Activated CD8-positive, alpha-beta memory T cell treated with anti-CD3 and anti-CD28 coated beads for 4 hours (primary cell): ENCODE data around the gene UGT3A1.
"Not testable (repeated sequence)": the region's sequence is repeated elsewhere in the genome, so short reads cannot be mapped to it uniquely, and the experiment has no call there.

Experiments used
- DNase-seq, 2 donors: peaks; one replicate each; pipeline ENCODE4 v3.0.0-alpha.2; 2020; ENCODE audit warnings: low read depth in 2 of 2

The UGT3A1 gene

DNA sequence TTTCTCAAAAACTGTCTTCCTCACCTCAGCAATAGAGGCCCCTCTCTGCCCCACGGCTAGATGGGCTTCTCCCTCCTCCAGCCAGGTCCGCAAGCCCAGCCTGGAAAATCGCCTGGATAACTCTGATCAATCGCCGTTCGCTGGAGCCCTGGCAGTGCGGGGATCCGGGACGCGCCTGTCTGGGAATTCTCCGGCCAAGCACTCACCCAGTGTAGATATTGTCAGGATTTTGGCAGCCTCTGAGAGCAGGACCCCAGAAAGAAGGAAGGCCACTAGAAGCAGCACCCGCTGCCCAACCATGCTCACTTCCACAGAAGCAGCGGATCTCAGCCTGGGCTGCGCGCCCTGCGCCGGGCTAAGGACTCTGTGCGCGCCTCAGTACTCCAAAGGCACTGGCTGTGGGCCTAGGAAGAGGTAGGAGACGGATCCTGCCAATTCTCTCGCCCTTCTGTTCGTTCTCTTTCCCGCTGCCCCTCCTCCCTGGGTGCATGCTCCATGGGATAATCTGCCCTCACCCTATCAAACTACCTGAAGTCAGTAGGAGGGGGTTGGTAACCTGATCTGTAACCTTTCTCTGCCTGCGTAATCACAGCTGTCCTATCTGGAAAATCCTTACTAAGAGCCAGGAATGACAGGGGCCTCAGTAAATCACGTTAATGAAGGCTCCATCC is at the start of gene UGT3A1:
TSS of gene UGT3A1 (minus strand) at position 450 of the 671 bp plus-strand sequence. CDS start at position 300, 150 bp downstream.
- no peak for DNase-seq

- DNase-seq, result no peak
Observed at GRCh38 chr5:36035696-36036095, 44.5 kb upstream of the UGT3A1 start.

- DNase-seq, result not testable (repeated sequence)
Observed at GRCh38 chr5:36034536-36035134, 43.4 kb upstream of the UGT3A1 start.

DNA sequence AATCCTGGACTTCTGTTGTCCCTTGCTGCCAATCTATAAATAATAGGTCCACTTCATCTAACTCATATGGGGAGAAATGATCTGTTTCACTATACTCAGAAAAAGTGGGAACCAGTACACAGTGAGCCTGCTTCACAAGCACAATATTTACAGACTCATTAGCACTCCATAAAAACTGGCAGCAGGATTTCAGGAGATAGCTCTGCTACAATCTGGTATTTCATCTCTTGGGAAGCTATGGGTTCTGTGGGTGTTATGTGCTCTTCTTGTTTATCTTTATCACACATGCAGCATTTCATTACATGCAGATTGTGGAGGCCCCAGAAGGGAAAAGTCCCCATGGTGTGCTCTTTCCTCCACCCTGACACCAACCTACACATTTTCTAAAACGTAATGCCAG is 42.3 kb upstream of the UGT3A1 start:
- DNase-seq, result no peak

DNA sequence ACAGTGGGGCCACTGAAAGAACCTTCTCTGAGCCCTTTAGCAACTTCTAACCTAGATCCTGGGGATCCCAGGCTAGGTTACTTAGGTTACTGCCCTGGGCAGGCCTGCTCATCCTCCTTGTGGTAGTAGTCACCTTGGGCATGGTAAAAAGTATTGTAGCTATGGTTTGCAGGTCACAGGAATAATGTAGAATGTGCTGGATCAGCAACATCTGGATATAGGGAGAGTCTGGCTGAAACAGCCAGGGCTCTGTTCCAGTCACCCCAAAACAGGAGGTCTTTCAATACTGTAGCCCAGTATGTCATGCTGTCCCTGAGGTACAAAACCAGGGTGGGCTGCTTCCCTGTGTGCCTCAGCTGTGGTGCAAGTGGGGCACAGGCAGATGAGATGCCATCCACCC is 41.9 kb upstream of the UGT3A1 start:
- no peak for DNase-seq

GRCh38 chr5:36031223-36031622 is 40.0 kb upstream of the UGT3A1 start:
- no peak for DNase-seq

- DNase-seq, result no peak
Observed at GRCh38 chr5:36029914-36030313, 38.7 kb upstream of the UGT3A1 start.

GRCh38 chr5:36028816-36029465 is 37.8 kb upstream of the UGT3A1 start:
- DNase-seq, result no peak

DNA sequence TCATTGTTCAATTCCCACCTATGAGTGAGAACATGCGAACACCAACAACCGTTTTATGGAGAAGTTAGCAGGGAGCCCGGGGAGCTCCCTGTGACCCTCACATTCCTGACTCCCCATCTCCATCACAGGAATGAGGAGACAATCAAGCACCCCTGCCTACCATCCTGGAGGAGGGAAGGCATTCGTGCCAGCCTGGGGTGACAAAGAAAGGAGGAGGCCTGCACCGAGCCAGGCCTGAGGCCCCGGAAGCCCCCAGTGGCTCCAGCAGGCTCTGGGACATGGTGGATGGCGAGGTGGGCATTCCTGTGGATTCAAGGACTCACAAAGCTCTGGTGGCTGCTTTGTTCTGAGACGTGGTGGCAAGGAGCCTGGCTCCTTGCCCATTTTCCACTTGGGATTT is 36.5 kb upstream of the UGT3A1 start:
- no peak for DNase-seq

GRCh38 chr5:36026706-36027465 is 35.7 kb upstream of the UGT3A1 start:
- no peak for DNase-seq

DNA sequence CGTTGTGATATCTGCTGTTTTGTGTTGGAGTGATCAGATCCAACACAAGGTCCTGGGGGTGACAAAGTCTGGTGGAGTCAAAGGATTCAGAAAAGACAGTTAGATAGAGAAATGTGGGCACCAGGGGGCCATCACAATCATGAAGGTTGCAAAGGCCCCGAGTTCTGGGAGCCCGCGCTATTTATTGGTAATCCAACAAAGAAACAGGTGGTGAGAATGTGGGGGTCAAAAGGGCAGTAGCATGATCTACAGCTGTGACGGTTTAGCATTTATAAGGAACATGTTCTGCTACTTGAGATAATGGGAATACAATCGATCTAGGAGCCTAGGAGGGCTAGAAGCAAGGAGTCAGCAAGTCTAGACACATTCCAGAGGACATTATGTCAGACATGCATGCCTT is 31.1 kb upstream of the UGT3A1 start:
- DNase-seq, result not testable (repeated sequence)

GRCh38 chr5:36019584-36019983 is 28.4 kb upstream of the UGT3A1 start:
- not testable (repeated sequence) for DNase-seq

- no peak for DNase-seq
Observed at GRCh38 chr5:36017622-36018021, 26.4 kb upstream of the UGT3A1 start.

- no peak for DNase-seq
Observed at GRCh38 chr5:36017004-36017403, 25.8 kb upstream of the UGT3A1 start.

DNA sequence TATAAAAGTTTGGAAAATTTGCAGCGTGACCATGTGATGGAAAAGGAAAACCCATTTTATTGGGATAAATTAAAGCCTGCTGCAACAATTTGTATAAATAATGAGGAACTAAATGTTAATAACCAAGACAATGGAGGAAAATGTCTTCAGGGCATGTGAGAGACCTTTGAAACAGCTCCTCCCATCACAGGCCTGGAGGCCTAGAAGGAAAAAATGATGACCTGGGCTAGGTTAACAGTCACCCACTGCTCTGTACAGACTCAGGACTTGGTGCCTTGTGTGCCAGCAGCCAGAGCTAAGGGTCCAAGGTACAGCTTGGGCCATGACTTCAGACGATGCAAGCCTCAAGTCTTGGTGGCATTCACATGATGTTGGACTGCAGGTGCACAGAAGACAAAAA is 22.0 kb upstream of the UGT3A1 start:
- no peak for DNase-seq

- DNase-seq, result no peak
Observed at GRCh38 chr5:36009698-36010097, 18.5 kb upstream of the UGT3A1 start.

DNA sequence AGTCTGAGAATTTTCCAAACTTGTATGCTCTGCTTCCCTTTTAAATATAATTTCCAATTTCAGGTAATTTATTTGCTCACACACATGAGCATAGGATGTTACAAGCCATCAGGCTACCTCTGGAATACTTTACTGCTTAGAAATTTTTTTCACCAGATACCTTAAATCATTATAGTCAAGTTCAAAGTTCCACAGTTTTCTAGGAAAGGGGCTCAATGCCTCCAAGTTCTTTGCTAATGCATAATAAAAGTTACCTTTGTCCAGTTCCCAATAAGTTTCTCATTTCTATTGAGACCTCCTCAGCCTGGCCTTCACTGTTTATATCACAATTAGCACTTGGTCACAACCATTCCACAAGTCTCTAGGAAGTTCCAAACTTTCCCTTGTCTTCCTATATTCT is 16.2 kb upstream of the UGT3A1 start:
- DNase-seq, result no peak

GRCh38 chr5:36006163-36006562 is 15.0 kb upstream of the UGT3A1 start:
- DNase-seq, result no peak

DNA sequence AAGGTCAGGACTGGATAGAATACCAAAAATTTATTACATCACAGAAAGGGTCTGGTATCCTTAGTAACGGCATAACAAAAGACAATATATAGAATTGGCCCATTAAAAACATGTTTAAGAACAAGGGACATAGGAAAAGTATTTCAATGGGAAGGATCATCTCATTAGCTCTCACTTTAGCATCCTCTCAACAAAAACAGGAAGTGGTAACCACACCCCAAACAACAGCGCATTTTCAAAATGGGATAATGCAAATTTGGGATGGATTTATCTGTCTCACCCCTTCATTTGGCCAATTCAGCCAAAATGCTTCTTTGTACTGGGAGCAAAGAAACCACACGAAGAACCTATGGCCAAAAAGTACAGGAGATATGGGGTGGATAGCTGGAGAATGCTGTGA is 9.8 kb upstream of the UGT3A1 start:
- DNase-seq, result no peak

DNA sequence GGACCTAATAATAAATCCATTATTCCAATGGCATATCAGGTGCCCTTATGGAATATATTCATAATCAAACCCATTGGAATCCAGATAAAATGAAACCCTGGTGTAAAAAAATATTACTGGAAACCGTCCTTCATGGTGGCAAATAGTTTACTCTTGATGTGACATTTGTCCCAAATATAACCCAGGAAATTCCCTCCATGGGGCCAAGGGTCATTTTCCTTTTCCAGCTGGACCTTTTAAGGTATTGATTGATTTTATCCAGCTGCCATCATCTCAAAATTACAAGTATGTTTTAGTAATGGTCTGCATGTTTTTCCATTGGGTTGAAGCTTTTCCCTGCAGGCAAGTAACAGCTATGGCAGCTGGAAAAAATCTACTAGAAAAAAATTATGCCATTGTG is 8.4 kb upstream of the UGT3A1 start:
- DNase-seq, result no peak

DNA sequence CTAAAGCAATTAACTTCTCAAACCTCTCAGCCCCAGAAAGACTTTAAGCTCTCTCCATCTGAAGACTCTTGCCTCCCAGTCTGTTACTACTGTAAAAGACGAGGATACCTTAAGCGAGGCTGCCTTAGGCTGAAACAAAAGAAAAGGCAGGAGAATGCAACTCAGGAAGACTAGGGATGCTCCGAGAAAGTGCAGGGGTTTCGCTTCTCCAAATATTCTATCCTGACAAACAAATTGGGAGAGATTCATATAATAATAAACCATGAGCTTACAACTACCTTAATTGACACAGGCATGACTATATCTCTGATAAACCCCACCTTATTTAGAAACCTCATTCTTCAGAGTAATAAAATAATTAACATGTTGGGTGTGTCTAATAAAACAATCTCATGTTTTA is 4.9 kb upstream of the UGT3A1 start:
- DNase-seq, result no peak

- DNase-seq, result no peak
Observed at GRCh38 chr5:35990520-35990919, 670 bp downstream of the UGT3A1 start.

DNA sequence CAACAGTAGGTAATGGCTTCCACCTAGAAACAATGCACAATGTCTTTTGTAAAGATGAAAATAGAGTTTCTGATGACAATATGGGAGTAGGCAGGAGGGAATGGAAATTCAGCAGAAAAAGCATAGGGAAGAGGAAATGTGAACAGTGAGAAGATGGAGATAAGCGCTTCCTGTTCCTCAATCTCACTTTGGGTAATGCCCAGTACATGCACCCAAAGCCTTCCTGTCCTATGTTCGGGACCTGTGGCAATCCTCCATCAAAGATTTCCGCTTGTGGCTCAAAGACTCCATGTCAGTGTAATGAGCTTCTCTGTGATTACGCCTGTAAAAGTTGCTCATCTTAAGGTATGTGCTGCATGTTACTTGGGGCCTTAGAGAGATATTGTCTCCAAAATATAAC is 2.7 kb downstream of the UGT3A1 start:
- DNase-seq, result no peak
